HG03439 (cell line): ENCODE data around the gene DDX39B.
"Not testable (repeated sequence)": the region's sequence is repeated elsewhere in the genome, so short reads cannot be mapped to it uniquely, and the experiment has no call there.

Source experiments
- ATAC-seq: cut with Tn5 transposase; IDR thresholded peaks from one replicate; pipeline ENCODE4 v1.9.1; 2021; ENCODE audit warnings: mild to moderate bottlenecking, moderate library complexity; ENCODE audit not compliant: unreplicated experiment

Gene DDX39B

DNA sequence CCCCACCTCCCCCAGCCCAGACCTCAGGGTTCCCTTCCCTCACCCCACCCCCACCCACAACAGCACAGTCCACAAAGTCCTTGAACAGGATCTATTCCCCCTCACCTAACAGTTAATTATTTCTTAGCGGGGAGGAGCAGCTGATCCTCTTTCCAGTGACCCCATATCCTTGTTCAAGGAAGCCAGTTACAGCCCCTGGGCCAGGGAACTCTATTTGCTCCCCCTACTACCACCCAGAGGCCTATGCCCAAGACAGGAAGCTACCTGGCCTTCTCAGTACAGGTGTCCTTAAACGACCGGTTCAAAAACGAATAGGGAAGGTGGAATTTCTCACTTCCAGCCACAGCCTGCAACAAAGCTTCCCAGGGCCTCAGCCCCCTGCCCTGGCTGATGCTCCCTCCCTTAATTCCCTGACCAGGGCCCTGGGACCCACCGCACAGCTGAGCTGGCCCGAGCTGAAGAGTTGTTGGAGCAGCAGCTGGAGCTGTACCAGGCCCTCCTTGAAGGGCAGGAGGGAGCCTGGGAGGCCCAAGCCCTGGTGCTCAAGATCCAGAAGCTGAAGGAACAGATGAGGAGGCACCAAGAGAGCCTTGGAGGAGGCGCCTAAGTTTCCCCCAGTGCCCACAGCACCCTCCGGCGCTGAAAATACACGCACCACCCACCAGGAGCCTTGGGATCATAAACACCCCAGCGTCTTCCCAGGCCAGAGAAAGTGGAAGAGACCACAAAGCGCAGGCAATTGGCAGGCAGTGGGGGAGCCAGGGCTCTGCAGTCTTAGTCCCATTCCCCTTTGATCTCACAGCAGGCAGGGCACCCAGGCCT lies 12.3 kb downstream of the DDX39B start:
- no peak for ATAC-seq

- ATAC-seq: no peak
These were observed 12.9 kb downstream of the DDX39B start, which contains the start of gene MCCD1 for GRCh38 chr6:31528821-31529328. TSS of gene MCCD1 (plus strand) at chr6:31528962. CDS start at chr6:31529015, 53 bp downstream.

- ATAC-seq: no peak
These were observed 13.5 kb downstream of the DDX39B start for GRCh38 chr6:31528307-31528777.

DNA sequence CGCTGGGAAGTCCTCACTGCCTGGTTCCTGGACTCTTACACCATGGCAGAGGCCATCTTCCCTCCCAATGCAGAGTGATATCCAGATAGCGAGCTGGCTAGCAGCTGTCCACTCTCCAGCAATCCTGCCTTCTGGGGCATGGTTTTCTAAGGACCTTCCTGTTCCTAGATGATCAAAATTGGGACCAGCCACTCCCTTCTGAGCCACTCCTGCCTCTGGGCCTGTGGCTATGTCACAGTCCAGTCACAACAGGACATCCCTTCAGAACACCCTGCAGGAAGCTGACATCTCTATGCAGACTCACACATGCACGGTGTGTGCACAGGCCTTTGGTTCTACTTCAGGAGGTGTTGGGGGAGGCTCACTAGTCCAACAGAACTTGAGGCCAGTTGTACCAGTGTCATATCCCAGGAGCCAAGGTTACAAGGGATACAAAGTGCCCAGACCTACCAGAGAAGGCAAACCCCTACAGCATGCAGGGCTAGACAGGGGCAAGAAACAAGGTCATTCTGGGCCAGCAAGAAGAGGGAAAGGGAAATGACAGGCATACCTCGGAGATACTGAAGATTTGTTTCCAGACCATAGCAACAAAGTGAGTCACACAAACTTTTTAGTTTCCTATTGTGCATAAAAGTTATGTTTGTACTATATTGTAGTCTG lies 15.7 kb downstream of the DDX39B start:
- ATAC-seq: no peak

DNA sequence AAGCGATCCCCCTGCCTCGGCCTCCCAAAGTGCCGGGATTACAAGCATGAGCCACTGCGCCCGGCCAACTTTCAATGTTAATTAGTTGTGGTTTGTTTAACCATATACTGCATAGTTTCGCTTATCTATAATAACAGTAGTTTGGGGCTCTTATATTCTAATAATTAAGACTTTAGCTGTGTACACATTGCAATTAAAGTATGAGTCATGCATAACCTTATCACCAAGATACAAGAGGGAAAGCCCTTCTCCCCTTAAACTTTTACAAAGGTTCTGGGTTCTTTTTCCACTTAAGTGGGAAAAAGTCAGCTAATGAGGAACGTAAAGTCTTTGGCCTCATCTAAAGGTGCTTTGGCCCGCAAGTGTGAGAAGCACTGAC lies 16.3 kb downstream of the DDX39B start:
- no peak for ATAC-seq

- ATAC-seq: no peak
These were observed 20.0 kb downstream of the DDX39B start for GRCh38 chr6:31521835-31522234.

GRCh38 chr6:31513456-31514165 lies 28.2 kb downstream of the DDX39B start:
- ATAC-seq: no peak

- no peak for ATAC-seq
These were observed 31.8 kb downstream of the DDX39B start for GRCh38 chr6:31510007-31510406.

- ATAC-seq: not testable (repeated sequence)
These were observed 32.8 kb downstream of the DDX39B start for GRCh38 chr6:31509036-31509435.

- no peak for ATAC-seq
These were observed 39.2 kb downstream of the DDX39B start for GRCh38 chr6:31502586-31502985.

GRCh38 chr6:31499648-31500047 lies 42.2 kb downstream of the DDX39B start:
- ATAC-seq: not testable (repeated sequence)

DNA sequence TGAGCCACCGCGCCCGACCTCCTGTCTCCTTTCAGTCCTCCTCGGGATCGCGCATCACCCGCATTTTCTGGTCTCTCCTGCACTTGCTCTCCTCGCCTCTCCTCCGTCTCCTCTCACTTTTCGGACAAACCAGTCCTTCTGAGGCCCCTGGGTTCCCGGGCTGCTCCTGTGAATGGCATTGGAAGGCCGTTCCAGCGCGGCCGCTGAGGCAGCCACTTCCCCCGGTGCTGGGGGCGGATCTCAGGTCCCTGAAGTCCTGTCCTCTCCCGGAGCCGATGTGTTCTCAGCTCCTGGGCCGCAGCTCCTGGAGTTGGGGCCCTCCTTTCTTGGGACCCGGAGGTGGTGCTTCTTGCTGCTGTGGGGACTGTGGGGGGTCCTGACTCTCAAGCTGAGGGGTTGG lies 43.1 kb downstream of the DDX39B start:
- ATAC-seq: no peak

DNA sequence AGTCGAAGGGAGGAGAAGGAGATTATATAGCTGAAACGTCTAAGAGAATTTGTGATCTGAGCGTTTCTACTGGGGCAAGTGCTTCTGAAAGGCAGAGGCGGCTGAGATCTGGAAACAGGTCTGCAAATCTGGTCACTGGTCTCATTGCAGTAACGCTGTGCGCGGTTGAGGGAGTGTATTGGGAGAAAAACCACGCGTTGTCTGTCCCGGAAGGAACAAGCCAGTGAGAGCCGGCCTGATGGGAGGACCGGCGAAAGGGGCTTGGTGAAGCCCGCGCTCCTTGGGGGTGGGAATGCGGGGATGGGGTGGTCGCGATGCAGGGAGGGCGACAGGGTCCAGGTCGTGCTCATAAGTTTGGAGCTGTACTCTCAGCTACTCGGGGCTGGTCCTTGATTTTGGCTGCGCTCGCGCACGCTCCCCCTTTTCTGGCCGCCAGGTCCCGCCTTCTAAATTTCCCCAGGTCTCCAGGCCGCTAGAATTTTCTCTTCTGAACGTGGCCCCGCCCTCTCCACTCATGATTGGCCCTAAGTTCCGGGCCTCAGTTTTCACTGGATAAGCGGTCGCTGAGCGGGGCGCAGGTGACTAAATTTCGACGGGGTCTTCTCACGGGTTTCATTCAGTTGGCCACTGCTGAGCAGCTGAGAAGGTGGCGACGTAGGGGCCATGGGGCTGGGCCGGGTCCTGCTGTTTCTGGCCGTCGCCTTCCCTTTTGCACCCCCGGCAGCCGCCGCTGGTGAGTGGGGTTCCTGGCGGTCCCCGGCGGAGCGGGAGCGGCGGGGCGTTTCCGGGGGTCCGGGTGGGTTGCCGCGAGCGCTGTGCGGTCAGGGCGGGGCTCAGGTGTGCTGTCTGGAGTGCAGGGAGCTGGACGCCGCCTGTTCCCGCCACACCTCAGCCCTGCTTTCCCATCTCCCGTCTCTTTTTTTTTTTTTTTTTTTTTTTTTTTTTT lies 44.0 kb downstream of the DDX39B start, which contains the start of gene MICB:
MICB (plus strand) TSS at position 615 of the 946 bp plus-strand sequence; CDS start at position 664, 49 bp downstream.
- ATAC-seq: peak; percentile 64

DNA sequence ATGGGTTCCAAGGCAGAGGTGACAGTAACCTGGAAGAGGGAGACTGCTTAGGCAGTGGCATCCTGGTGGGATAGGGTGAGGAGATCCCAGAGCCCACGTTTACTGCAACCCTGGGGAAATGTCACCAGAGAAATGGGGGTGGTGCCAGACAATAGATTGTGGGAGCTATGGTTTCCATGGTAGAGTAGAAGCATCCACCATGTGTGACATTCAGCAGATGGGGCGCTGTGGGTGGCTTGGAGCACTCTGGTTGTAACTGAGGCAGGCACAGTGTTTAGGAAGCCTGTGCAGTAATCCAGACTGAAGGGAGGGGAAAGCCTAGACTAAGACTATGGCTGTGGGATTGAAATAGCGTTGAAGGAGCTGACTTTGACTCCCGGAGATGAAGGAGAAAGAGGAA lies 45.0 kb downstream of the DDX39B start:
- not testable (repeated sequence) for ATAC-seq

GRCh38 chr6:31495580-31495979 lies 46.2 kb downstream of the DDX39B start:
- ATAC-seq: no peak

DNA sequence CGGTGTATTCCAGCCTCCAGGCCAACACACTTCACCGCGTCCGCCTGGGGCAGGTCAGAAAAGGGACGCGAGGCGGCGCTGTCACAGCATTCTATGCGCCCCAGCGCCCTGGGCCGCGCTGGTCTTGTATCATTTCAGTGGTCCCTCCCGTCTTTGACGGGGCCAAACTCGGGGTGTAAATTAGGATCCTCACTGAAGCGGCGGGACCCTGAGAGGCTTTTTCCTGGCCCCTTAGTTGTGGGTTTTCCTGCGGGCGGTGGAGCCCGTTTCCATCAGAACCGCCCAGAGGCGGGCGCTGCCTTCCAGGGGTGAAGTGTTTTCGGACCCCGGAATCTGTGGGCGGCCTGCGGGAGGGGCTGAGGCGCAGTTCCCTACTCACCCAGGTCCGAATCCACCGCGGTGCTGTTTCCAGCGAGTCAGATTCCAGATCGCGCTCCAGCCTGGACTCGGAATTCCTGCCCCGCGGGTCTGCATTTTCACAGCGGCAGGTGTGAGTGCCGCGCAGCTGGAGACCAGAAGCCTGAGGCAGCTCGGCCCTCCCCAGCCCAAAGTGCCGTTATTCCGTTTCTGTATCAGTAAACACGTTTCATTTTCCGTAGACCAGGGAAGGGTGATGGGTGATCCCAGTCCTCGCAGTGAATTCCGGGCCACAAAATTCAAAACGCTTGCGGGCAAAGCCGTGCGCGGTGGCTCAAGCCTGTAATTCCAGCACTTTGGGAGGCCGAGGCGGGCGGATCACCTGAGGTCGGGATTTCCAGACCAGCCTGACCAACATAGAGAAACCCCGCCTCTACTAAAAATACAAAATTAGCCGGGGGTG lies 47.7 kb downstream of the DDX39B start:
- ATAC-seq: no peak

DNA sequence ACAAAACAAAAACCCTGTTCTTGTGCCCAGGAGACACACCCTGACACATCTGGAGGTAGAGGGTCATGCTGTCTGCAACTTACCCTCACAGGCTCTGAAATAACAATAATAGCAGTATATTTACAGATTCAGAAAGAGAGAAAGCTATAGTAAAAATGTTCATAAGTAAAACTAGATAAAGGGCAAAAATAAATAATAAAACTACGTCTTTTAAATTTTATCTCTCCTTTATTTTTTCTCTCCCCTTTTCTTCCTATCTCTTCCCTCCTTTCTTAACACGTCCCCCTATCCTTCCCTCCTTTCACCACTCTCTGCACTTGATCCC lies 48.3 kb downstream of the DDX39B start:
- ATAC-seq: not testable (repeated sequence)

DNA sequence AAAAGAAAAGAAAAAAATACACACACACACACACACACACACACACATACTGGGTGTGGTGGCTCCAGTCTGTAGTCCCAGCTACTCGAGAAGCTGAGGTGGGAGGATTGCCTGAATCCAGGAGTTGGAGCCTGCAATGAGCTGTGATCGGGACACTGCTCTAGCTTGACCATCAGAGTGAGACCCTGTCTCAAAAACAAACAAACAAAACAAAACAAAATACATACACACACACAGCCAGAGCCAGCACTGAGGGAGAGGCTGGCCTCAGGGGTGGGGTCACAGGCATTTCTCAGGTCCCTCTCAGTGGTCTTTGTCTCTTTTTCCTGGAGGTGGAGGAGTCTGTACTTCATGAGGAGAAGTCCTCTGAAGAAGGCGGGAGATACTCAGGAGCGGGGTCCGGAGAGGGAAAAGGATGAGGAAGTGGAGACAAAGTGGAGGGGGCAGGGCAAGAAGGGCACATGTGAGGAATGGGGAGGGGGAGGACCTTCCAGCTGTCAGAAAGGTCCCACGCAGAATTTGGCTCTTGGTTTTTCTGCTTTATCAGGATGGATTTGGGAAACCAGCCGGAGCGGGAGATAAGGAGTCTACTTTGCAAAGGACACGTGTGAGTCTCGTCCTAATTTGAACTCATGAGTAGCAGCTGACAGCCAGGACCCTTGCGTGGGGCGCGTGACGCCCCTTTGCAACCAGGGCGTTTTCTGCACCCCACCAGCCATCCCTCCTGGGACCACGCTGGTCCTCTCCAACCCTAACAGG lies 51.5 kb downstream of the DDX39B start:
- ATAC-seq: no peak

DNA sequence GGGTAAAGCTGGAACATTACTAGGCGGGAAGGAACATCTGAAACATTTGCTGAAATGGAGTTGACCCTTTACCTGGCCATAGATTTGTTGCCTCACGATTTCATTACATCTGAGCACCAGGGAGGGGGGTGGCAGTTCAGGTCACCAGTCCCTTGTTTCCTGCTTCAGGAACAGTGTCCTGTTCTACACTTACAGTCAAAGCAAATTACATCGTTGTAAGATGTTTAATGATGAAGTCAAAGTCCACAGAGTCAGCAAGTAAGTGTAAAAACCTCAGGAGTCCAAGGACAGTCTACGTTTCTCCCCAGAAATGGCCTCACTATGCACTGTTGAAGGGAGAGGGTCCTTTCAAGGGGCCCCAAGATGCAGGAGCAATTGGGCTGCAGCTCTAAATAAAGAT lies 52.7 kb downstream of the DDX39B start:
- no peak for ATAC-seq
